Ovary (tissue), 9 donors: ENCODE data around the gene CCR8. TPM values are rescaled to one million over a fixed set of nuclear protein-coding genes. Genes with fewer than 3 reads are reported as not detected.
"Not testable (repeated sequence)": the region's sequence is repeated elsewhere in the genome, so short reads cannot be mapped to it uniquely, and the experiment has no call there.

Experiments used
- DNase-seq, 5 donors: peaks; one replicate each; pipeline ENCODE4 v3.0.0-alpha.2; 2019 to 2020
- H3K27ac ChIP-seq, 2 donors: fragments of 200-600 bp; one replicate each; pipeline versions ENCODE4 v1.5.1 to v1.8.0; 2019 to 2022
- H3K27me3 ChIP-seq: fragments of 200-600 bp; one replicate; pipeline ENCODE4 v1.8.0; 2022
- H3K36me3 ChIP-seq: fragments of 200-600 bp; sonication (generic); one replicate; pipeline ENCODE4 v1.5.1; 2019
- H3K4me1 ChIP-seq: one replicate; pipeline ENCODE4 v1.8.1; 2013; ENCODE audit warnings: mild to moderate bottlenecking, moderate library complexity; ENCODE audit not compliant: insufficient read depth
- H3K4me3 ChIP-seq: fragments of 200-600 bp; sonication (generic); one replicate; pipeline ENCODE4 v1.5.1; 2017
- H3K9me3 ChIP-seq, 2 donors: fragments of 200-600 bp in 1 of 2; sonication (generic) in 1 of 2; one replicate each; pipeline versions ENCODE4 v1.5.1 to v1.8.1; 2013 to 2019; ENCODE audit warnings: mild to moderate bottlenecking in 1 of 2, moderate library complexity in 1 of 2
- EP300 ChIP-seq: sonication (generic); formaldehyde crosslinking; IDR thresholded peaks from one replicate; pipeline ENCODE4 v1.6.1; 2017; ENCODE audit warnings: antibody characterized with exemption
- POLR2A ChIP-seq: fragments of 450-650 bp; IDR thresholded peaks from one replicate; pipeline ENCODE4 v1.6.1; 2017; ENCODE audit warnings: antibody characterized with exemption, mild to moderate bottlenecking, moderate library complexity
- WGBS, 3 donors: extraction: QIAGEN DNeasy Blood & Tissue Kit in 1 of 3; methylation state at CpG; one replicate each; pipeline versions ENCODE4 v1.1.5 to v1.1.7; 2013 to 2017; 5-methylcytosine and 5-hydroxymethylcytosine counted together
- intact Hi-C, 4 donors: fragments of 100-400 bp; cut with DNase I; formaldehyde crosslinking; loops; one replicate each; pipeline versions ENCODE4 v1.11.0 to v1.15.1; 2022 to 2023
- polyA plus RNA-seq, 2 donors: library from polyadenylated mRNA; stranded (reverse); fragments of 200-250 nt in 1 of 2; fragments of 350-450 nt in 1 of 2; fragmentation: Illumina TruSeq in 1 of 2; extraction: RNeasy Lipid Tissue Mini Kit (QIAGEN cat#74804) in 1 of 2; gene quantifications; one replicate each; pipeline ENCODE4 v1.2.3, GENCODE V29; 2013 to 2014
- total RNA-seq, 7 donors: library from RNA; depleted of rRNA in 2 of 7; stranded (reverse); fragments of >200 nt in 2 of 7; fragmentation: NEBNext Ultra II Directional in 3 of 7; extraction: Animal tissue kit (Norgen Biotek cat#: 25700) in 3 of 7; gene quantifications; one replicate each; pipeline versions ENCODE4 v1.1.0 to v1.2.4, GENCODE V29; 2016 to 2023
- TF ChIP-seq, protein P1 (sequence below), 3 donors: fragments of 450-650 bp in 2 of 3; fragments of 200-600 bp in 1 of 3; IDR thresholded peaks; one replicate each; pipeline versions ENCODE4 v1.5.1 to v1.8.0; 2016 to 2022; ENCODE audit warnings: antibody characterized with exemption in 3 of 3, mild to moderate bottlenecking in 1 of 3
- donor health status: DM: no; HTN: no; CAD: no; lungs with moderate emphysema.
- donor health status: DM: no; HTN: no; CAD: no.
- donor health status: Bipolar disorder and iron deficiency.
- donor health status: DM: yes; HTN: yes; CAD: no.
- donor health status: DM: no; HTN: no; CAD: no.
- donor health status: DM: yes; HTN: yes; CAD: no.

CCR8 gene
- total and polyA plus RNA-seq, 9 donors = 0.23 TPM; not detected in 8

DNA sequence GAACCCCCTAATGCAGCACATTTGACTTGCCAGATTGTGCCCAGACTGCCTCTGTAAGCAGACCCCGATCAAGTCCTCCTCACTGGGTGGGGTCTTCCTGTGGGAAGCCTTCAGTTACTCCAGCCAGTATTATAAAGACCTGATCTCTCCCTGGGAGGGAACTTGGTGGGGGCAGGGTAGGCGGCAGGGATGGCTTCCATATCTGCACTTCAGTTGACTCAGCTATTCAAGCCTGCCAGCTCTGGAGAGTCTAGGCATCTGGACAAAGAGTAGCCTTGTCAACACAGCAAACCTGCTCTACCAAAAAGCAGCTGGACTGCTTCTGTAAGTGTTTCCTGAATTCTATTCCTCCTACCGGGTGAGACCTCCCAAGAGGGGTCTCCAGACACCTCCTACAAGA lies 32.7 kb downstream of the CCR8 start:
- DNase-seq = no peak
- no peaks in the 10 kb centered on the region for H3K36me3 ChIP-seq
- no peaks in the 10 kb centered on the region for H3K4me1 ChIP-seq
- no peak for TF ChIP-seq EP300
- TF ChIP-seq POLR2A = no peak
- TF ChIP-seq, protein P1, sequence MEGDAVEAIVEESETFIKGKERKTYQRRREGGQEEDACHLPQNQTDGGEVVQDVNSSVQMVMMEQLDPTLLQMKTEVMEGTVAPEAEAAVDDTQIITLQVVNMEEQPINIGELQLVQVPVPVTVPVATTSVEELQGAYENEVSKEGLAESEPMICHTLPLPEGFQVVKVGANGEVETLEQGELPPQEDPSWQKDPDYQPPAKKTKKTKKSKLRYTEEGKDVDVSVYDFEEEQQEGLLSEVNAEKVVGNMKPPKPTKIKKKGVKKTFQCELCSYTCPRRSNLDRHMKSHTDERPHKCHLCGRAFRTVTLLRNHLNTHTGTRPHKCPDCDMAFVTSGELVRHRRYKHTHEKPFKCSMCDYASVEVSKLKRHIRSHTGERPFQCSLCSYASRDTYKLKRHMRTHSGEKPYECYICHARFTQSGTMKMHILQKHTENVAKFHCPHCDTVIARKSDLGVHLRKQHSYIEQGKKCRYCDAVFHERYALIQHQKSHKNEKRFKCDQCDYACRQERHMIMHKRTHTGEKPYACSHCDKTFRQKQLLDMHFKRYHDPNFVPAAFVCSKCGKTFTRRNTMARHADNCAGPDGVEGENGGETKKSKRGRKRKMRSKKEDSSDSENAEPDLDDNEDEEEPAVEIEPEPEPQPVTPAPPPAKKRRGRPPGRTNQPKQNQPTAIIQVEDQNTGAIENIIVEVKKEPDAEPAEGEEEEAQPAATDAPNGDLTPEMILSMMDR (IDR thresholded peaks at IDR 0.05) = no peak
- intact Hi-C loops = no loop called here
- H3K27ac ChIP-seq = no peak overlapping the region
- no peaks in the 10 kb centered on the region for H3K27me3 ChIP-seq
- H3K4me3 ChIP-seq = no peak overlapping the region
- 13 to 27% (median 20%) methylated on average over 3 of the region's 3 CpGs for WGBS, 3 donors
- no peaks in the 10 kb centered on the region for H3K9me3 ChIP-seq

DNA sequence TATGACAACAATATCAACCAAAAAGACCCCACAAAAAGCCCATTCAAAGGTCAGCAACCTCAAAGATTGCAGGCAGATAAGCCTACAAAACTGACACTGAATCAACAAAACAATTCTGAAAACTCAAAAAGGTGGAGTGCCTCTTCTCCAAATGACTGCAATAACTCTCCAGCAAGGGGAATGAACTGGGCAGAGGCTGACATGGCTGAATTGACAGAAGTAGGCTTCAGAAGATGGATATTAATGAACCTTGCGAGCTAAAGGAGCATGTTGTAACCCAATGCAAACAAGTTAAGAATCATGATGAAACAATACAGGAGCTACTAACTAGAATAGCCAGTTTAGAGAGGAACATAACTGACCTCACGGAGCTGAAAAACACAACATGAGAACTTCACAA lies 33.3 kb downstream of the CCR8 start:
- no peaks in the 10 kb centered on the region for H3K27me3 ChIP-seq
- 90 to 99% (median 99%) methylated on average over 2 of the region's 2 CpGs for WGBS, 3 donors

DNA sequence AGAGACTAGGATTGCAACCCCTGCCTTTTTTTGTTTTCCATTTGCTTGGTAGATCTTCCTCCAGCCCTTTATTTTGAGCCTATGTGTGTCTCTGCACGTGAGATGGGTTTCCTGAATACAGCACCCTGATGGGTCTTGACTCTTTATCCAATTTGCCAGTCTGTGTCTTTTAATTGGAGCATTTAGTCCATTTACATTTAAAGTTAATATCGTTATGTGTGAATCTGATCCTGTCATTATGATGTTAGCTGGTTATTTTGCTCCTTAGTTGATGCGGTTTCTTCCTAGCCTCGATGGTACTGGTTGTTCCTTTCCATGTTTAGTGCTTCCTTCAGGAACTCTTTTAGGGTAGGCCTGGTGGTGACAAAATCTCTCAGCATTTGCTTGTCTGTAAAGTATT lies 40.9 kb downstream of the CCR8 start:
- H3K27me3 ChIP-seq, H3K4me1 ChIP-seq, H3K4me3 ChIP-seq, H3K27ac ChIP-seq, H3K36me3 ChIP-seq, H3K9me3 ChIP-seq, intact Hi-C loops, DNase-seq: not testable (repeated sequence)
- 88 to 92% (median 91%) methylated on average over 4 of the region's 4 CpGs for WGBS, 3 donors

More for the DNA sequence above, 33.3 kb downstream of the CCR8 start:
- no peak for DNase-seq
- intact Hi-C loops = no loop called here
- Histone ChIP-seq H3K4me1 (no peaks in the 10 kb centered on the region), H3K9me3 (no peaks in the 10 kb centered on the region), H3K36me3 (no peaks in the 10 kb centered on the region), H3K27ac (no peak overlapping the region), H3K4me3 (no peak overlapping the region)
- TF ChIP-seq POLR2A (no peak), EP300 (no peak)
- TF ChIP-seq, protein P1 (IDR thresholded peaks at IDR 0.05) = no peak

DNA sequence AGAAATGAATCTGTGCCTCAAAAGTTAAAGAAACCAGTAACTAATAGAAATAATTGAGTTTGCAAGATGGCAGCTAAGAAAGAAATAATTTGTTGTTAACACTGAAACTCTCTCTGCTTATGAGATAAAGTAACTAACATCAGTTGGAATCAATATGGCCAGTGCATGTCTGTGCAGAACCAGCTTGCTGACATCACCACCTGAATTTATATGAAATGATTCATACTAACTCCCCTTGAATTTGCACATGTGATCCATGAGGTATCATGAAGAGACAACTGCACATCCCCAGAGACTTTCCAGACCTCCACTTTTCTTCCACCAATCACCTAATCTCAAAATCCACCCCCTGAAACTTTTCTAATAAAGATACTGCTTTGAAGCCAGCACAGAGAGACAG lies 43.3 kb downstream of the CCR8 start:
- H3K27ac ChIP-seq = no peak overlapping the region
- intact Hi-C loops = no loop called here
- H3K36me3 ChIP-seq = no peaks in the 10 kb centered on the region
- no peak for TF ChIP-seq EP300
- H3K4me1 ChIP-seq = no peaks in the 10 kb centered on the region
- H3K4me3 ChIP-seq = no peak overlapping the region
- H3K9me3 ChIP-seq = no peaks in the 10 kb centered on the region
- no peaks in the 10 kb centered on the region for H3K27me3 ChIP-seq
- DNase-seq = no peak

DNA sequence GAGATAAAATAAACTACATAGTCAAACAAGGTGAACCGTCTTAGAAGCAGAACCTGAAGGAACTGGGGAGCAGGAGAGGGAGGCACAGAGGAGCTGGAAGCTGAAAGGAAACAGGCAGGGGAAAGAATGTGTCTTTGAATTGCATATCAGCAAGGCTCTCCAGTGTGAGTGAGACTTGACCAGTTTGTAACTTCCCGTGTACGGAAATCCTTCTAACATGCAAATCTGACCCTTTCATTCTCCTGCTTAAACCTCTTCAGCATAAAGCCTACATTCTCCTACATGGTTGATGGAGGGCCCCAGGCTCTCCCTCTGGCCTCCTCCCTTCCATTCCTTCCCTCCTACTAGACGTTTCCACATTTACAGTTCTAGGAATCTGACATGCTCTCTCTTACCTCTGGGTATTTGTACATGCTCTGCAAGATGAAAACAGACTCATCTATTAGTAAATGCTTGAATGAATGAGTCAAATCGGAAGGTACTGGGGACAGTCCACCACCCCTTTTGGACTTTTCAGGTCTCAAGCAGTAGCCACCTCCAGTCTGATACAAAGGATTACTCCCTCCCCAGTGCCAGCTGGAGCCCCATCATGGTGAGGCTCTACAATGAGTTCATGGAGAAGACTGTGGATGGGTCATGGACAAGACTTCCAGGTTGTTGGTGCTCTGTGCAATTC lies 47.6 kb downstream of the CCR8 start:
- no peak for TF ChIP-seq EP300
- TF ChIP-seq, protein P1 (IDR thresholded peaks at IDR 0.05) = no peak
- TF ChIP-seq POLR2A = no peak

More for the DNA sequence above, 47.6 kb downstream of the CCR8 start:
- 52 to 66% (median 63%) methylated on average over 5 of the region's 5 CpGs for WGBS, 3 donors
- Histone ChIP-seq H3K36me3 (no peaks in the 10 kb centered on the region), H3K27ac (no peak overlapping the region), H3K27me3 (no peaks in the 10 kb centered on the region), H3K4me3 (no peak overlapping the region), H3K4me1 (no peaks in the 10 kb centered on the region), H3K9me3 (no peaks in the 10 kb centered on the region)
- no peak for DNase-seq
- intact Hi-C loops = no loop called here
